GM18526 (cell line): ENCODE data around the gene CFD.

Experiments used
- POLR2A ChIP-seq: IDR thresholded peaks from 3 replicates; pipeline ENCODE4 v1.6.1; 2011; ENCODE audit not compliant: insufficient read length; ENCODE audit errors: extremely low read depth

CFD gene

DNA sequence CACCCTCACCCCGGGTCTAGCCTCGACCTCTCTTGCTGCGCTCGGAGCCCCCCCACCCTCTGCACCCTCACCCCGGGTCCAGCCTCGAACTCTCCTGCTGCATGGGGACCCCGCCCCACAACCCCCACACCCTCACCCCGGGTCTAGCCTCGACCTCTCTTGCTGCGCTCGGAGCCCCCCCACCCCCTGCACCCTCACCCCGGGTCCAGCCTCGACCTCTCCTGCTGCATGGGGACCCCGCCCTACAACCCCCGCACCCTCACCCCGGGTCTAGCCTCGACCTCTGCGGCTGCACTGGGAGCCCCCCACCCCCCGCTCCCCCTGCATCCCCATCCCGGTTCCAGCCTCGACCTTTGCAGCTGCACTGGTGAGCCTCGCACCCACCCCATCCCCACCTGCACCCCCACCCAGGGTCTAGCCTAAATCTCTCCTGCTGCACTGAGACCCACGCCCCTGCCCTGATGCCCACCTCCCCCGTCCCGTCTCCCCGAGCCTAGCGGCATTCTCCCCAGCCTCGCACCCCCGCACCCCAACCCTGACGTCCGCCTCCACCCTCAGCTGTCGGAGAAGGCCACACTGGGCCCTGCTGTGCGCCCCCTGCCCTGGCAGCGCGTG lies 1.8 kb downstream of the CFD start:
- TF ChIP-seq POLR2A = no peak

DNA sequence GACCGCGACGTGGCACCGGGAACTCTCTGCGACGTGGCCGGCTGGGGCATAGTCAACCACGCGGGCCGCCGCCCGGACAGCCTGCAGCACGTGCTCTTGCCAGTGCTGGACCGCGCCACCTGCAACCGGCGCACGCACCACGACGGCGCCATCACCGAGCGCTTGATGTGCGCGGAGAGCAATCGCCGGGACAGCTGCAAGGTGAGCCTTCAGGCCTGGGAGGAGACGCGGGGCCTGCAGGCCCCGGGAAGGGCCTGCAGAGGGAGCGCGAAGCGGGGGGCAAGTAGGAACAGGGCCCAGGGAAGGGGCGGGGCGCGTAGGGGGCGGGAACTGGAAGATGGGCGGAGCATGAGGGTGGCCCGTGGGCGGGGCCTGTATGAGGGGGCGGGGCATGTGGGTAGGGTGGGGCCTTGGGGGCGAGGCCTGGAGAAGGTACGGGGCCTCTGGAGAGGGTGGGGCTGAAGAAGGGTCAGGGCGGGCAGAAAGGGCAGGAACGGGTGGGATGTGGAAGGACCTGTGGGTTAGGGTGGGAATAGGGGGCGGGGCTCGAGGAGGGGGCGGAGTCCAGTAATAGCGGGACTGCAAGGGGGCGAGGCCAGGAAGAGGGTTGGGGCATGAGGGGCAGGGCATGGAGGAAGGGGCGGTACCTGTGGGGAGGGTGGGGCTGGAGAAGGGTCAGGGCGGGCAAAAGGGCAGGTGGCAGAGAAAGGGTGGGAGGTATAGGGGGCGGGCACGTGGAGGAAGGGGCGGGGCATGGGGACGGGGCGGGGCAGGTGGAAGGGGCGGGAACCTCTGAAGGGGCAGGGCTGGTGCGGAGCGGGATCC lies 2.5 kb downstream of the CFD start:
- TF ChIP-seq POLR2A = no peak

DNA sequence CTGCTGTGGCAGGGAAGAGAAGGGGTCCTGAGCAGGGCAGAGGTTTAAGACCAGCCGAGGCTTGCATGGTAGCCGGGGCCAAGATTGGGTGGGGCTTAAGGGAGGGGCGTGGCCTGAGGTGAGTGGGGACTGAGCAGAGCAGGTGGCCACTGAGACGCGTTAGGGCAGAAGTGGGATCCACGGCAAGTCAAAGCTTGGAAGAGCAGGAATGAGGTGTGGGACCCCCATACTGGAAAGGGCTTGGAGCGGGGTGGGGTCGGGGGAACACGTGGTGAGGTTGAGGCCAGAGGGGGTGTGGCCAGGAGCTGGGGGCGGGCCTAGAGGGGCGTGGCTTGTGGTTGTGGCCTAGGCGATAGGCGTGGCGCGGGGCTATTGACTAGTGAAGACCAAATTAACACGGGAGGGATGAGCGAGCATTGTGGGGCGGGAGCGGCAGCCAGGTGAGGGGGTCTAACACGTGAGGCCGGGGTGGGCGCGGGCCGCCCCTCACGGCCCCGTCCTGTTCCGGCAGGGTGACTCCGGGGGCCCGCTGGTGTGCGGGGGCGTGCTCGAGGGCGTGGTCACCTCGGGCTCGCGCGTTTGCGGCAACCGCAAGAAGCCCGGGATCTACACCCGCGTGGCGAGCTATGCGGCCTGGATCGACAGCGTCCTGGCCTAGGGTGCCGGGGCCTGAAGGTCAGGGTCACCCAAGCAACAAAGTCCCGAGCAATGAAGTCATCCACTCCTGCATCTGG lies 3.3 kb downstream of the CFD start:
- TF ChIP-seq POLR2A = no peak

DNA sequence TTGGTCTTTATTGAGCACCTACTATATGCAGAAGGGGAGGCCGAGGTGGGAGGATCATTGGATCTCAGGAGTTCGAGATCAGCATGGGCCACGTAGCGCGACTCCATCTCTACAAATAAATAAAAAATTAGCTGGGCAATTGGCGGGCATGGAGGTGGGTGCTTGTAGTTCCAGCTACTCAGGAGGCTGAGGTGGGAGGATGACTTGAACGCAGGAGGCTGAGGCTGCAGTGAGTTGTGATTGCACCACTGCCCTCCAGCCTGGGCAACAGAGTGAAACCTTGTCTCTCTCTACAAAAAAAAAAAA lies 3.8 kb downstream of the CFD start:
- no peak for TF ChIP-seq POLR2A

DNA sequence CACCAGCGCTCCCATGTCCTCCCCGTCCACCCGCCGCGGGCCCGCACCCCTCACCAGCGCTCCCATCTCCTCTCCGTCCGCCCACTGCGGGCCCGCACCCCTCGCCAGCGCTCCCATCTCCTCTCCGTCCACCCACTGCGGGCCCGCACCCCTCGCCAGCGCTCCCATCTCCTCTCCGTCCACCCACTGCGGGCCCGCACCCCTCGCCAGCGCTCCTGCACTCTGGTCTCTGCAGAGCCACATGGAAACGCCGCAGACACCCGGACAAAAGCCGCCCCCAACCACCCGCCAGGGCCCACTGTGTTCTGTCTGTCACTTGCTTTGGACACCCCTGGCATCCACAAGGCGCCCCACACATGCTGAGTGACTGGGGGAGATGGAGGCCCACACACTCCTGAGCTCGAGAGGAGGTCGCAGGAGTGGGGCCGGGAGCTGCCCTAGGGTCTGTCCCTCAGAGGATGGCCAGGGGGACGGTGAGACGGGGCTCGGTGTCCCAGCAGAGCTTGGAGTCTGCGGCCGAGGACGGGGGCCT lies 7.4 kb downstream of the CFD start:
- no peak for TF ChIP-seq POLR2A

DNA sequence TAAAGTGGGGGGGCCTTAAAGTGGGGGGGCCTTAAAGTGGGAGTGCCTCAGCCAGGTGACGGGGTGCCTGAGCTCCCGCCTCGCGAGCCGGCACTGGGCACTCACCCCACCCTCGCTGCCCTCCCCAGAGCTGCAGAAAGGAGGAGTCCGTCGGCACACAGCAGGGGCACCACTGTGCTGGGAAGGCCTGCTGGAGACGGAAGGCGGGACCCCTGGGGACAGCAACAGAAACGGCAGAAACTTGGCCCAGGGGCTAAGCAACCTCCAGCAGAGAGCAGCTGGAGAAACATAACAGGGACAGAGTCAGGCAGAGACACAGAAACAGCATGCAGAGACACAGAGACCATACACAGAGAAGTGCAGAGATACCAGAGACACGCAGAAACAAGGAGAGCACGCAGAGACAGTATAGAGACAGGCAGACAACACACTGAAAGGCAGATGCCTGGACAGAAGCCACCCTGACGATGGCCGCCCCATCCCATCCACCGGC lies 7.9 kb downstream of the CFD start:
- no peak for TF ChIP-seq POLR2A

DNA sequence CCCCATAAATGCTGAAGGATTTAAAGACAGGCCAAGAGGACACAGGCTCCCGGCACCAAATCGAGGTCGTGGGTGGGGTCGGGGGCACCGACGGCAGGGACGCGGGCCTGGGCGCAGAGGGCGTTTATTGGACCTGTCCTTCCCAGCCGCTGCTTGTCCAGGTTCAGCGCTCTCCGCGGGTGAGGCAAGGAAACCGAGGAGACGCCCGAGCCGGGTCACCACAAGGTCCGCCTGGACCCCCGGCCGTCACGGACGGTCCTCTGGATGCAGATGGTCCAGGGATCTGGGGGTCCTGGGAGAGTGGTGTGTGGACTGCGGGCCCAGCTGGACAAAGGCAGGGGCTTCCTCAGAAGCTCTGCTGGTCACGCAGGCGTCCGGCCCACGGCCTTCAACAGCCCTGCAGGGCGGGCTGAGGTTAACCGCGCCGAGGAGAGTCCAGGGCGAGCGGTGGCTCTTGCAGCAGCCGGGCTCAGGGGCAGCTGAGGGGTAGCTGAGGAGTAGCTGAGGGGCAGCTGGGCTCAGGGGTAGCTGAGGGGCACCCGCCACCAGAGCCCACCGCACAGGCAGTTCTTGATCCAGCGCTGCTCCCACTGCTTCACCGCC lies 8.5 kb downstream of the CFD start:
- TF ChIP-seq POLR2A = no peak

DNA sequence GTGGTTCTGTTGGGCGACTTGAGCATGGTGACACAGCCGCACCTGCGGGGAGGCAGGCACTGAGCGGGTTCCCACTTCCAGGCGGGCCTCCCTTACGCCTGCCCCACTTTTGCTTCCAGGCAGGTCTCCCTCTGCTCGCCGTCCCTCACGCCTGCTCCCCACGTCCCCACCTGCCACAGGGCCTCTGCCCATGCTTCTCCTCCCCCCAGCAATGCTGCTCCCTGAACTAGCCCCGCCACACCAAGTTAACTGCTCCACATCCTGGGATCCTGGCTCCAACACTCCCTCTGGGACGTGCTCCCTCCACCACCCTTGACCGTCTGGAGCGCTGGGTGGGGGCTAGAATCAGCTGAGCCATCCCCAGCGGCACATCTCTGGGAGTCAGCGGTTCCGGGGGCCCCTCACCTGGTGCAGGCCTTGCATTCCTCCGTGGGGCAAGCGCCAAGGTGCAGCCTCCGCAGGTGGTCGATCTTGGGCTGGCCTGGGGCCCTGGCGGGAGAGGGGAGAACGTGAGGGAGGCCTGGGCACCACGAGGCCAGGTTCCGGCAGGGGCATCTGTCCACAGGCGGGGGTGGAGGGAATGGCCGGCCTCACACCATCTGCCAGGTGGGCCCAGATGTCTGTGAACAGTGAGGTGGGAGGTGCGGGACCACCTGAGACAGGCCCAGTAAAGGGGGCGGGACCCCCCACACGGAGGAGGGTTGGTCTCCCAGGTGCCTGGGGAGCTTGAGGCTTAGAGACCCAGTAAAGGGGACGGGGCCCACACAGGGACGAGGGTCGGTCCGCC lies 9.2 kb downstream of the CFD start:
- no peak for TF ChIP-seq POLR2A

DNA sequence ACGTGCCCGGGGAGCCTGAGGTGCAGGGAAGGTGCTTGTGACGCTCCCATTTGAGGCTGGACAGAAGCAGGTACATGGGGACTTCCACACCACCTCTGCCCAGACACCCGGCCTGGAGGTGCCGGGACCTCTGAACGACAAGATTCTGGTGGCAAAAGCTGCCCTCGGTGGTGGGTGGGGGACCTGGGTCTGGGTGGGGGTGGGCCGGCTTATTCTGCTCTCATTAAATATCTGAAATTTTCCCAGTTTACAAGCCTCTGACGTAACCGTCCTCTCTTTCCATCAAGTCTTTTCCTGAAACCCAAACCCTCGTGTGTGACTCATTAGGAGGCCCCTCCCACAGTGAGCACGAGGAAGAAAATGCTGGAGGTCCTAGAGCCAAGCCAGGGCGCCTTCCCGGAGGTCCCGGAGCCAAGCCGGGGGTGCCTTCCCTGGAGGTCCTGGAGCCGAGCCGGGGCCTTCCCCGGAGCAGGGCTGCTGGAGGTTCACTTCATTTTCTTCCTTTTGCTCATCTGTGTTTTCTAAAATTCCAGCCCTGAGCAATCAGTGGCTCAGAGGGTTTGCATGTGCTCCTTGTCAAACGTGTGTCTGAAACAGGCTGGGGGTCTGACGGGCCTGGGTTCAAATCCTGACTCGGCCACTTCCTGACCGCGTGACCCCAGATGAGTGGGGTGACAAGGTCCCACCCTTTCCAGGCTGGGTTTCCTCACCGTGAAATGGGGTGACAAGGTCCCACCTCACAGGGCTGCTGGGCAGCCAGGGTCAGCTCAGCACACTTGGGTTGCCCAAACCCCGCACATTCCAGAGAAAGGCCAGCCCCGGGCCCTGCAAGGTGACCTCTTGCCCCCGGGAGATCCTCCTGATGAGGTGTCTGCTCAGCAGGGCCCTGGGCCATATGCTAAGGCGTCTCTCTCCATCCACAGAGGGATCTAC lies 10.0 kb downstream of the CFD start:
- no peak for TF ChIP-seq POLR2A

DNA sequence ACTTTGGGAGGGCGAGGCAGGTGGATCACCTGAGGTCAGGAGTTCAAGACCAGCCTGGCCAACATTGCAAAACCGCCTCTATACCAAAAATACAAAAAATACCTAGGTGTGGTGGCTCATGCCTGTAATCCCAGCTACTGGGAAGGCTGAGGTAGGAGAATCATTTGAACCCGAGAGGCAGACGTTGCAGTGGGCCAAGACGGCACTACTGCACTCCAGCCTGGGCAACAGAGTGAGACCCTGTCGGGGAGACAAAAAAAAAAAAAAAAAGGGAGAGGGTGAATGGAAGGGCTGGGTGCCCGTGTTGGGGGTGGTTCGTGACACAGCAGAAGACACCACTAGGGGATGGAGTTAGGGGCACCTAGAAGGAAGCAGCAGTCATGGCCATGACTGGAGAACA lies 10.8 kb downstream of the CFD start:
- no peak for TF ChIP-seq POLR2A

DNA sequence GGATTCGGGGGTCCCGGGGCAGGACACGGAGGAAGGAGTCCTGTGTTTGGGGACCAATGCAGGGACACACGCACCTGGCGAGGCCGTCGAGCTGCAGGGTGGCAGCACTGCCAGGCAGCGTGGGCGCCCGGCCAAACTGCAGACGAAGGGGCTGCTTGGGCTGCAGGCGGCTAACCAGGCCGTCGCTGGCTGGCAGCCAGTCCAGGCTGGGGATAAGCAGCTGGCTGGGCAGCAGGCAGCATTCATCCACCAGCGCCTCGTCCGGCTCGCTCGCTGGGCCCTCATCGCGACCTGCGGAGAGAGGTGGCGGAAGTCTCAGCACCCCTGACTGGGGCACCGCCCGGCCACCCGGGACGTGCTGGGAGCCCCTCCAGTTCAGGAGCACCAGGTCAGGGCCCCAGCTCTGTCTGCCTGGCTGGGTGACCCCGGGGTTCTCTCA lies 11.5 kb downstream of the CFD start:
- TF ChIP-seq POLR2A = no peak

DNA sequence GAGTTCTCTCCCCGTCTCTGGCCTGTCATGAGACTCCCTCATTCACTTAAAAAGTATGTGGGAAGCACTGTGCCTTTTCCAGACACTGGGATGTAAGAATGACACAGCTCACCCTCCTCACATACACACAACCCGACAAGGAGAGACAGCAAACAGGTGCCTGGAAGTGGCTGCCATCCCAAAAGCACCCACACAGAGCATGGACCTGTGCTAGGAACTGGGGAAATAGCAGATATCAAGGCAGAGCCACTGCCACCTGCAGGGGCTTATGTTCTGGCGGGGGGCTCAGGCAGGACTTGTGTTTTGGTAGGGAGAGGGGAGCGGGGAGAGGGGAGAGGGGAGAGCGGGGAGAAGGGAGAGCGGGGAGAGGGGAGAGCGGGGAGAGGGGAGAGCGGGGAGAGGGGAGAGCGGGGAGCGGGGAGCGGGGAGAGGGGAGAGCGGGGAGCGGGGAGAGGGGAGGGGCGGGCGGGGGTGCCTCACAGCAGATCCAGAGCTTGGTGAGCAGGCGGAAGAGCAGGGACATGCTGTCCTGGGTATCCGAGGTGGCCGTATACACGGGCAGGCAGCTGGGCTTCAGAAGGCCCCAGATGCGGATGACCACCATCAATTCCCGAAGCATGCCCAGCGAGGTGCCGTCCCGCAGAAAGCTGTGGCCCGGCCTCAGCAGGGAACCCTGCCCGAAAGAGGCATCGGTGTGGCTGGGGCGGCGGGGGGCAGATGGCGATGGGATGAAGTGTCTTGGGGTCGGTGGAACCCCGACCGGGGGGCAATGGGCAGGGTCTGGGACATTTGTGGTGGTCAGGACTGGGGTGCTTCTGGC lies 12.2 kb downstream of the CFD start:
- no peak for TF ChIP-seq POLR2A
